ENCODE data around the gene DNTT.

Gene DNTT

DNA sequence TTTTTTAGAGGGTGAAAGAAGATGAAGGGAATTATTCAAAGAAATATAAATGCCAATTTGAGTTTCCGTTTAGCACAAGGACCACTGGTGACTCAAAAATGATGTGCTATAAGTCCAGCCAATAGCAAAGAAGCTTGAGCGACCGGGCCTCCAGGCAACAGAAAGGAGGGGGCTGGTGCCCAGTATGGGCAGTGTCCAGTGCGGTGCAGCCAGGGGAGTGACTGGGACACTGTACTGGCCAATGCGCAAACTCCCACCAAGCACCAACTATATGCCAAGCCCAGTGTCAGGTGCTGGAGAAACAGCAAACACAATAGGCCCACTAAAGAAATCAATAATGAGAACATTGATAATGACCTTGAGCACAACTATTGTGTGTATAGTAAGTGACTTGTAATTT lies 64.7 kb downstream of the DNTT start:
- TF ChIP-seq, protein P1, sequence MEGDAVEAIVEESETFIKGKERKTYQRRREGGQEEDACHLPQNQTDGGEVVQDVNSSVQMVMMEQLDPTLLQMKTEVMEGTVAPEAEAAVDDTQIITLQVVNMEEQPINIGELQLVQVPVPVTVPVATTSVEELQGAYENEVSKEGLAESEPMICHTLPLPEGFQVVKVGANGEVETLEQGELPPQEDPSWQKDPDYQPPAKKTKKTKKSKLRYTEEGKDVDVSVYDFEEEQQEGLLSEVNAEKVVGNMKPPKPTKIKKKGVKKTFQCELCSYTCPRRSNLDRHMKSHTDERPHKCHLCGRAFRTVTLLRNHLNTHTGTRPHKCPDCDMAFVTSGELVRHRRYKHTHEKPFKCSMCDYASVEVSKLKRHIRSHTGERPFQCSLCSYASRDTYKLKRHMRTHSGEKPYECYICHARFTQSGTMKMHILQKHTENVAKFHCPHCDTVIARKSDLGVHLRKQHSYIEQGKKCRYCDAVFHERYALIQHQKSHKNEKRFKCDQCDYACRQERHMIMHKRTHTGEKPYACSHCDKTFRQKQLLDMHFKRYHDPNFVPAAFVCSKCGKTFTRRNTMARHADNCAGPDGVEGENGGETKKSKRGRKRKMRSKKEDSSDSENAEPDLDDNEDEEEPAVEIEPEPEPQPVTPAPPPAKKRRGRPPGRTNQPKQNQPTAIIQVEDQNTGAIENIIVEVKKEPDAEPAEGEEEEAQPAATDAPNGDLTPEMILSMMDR (IDR thresholded peaks at IDR 0.05; ENCODE audit: borderline replicate concordance, insufficient read depth, low read depth, low read length), result no peak
- H3K4me3 ChIP-seq (ENCODE audit: low read depth, low read length), result no peak overlapping the region

DNA sequence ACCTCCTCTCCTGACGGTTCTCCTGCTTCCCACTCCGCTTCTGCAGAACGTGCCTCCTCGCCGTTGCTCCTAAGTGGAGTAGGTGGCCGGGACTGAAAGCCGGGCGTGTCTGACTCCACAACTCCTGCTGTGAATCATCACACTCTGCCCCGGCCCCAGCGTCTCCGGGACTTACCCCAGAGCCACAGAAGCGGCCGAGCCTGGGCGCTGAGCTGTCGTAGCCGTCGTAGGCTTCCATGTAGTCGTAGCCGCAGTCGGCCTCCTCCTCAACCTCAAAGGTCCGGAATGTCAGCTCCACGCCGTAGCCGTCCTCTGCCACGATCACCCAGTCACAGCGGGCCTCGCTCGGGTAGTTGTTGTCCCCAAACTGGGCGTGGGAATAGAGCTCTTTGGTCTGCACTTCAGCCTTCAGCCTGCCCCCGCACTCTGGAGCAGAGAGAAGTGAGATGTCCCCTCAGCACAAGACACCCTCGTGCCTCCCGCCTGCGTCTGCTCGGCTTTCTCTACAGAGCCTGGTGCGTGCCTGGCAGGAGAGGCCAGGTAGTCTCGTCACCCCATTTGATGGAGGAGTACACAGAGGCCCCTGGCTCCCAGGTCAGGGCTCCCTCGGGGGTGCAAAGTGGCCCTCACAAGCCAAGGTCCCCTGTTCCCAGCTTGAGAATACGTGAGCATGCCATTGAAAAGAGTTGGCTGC lies 65.8 kb downstream of the DNTT start:
- no peak overlapping the region for H3K4me3 ChIP-seq (ENCODE audit: low read depth, low read length)
- TF ChIP-seq, protein P1 (IDR thresholded peaks at IDR 0.05; ENCODE audit: borderline replicate concordance, insufficient read depth, low read depth, low read length), result no peak

DNA sequence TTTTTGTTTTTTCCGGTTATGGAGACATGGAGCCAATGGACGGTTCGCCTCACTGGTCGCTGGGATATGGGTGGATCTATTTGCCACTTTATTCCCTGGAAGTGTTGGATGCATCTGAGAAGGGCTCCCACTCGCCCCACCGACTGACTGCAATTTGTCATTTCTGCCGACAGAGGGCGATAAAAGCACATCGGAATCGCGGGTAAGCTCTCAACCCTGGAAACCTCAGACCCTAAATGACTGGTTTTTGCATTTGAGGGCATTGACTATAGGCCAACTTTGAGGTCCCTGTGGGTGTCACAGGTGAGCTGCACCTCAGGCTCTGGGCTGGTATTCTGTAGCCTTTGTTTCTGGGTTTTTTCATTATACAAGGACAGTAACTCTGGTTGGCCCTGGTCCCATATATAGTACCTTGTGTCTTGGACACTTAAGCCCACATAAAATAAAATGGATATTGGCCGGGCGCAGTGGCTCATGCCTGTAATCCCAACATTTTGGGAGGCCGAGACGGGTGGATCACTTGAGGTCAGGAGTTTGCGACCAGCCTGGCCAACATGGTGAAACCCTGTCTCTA lies 66.4 kb downstream of the DNTT start:
- H3K4me3 ChIP-seq (ENCODE audit: low read depth, low read length), result no peak overlapping the region
- TF ChIP-seq, protein P1 (IDR thresholded peaks at IDR 0.05; ENCODE audit: borderline replicate concordance, insufficient read depth, low read depth, low read length), result peak; percentile 83

DNA sequence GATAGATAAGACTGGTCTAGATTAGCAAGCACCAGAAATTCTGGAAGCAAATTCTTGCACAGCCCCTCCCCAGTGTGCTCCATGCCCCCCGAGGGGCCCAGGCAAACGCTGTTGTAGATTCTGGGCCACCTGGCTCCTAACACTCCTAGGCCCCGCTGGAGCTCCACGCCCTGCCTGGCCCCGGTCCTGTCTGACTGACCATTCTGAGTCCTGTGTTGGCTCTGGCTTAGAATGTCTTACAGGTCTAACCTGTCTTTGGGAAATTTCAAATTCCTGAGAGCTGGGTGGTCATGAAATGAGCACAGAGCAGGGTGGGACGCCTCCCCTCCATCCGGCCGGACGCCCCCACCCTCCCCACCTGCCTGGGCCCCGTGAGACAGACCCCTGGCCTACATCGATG lies 67.1 kb downstream of the DNTT start:
- TF ChIP-seq, protein P1 (IDR thresholded peaks at IDR 0.05; ENCODE audit: borderline replicate concordance, insufficient read depth, low read depth, low read length), result no peak

DNA sequence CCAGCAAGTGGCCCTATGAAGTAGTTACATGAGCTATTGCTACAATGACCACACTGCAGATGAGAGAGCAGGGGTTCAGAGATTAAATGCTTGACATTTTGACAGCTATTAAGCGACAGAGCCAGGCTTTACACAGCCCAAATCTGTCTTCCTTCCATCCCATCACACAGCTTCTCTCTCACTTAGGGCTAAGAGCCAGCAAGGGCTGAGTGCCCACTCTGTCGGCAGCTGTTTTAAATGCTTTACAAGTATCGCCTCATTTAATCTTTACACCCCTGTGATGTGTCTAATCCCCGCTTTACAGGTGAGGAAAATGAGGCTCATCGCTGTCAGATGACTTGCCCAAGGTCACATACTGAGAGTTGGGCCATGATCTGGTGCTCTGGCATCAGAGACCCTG lies 69.8 kb downstream of the DNTT start:
- TF ChIP-seq, protein P1 (IDR thresholded peaks at IDR 0.05; ENCODE audit: borderline replicate concordance, insufficient read depth, low read depth, low read length), result no peak
- no peak overlapping the region for H3K4me3 ChIP-seq (ENCODE audit: low read depth, low read length)

More for the DNA sequence above, 67.1 kb downstream of the DNTT start:
- no peak overlapping the region for H3K4me3 ChIP-seq (ENCODE audit: low read depth, low read length)

DNA sequence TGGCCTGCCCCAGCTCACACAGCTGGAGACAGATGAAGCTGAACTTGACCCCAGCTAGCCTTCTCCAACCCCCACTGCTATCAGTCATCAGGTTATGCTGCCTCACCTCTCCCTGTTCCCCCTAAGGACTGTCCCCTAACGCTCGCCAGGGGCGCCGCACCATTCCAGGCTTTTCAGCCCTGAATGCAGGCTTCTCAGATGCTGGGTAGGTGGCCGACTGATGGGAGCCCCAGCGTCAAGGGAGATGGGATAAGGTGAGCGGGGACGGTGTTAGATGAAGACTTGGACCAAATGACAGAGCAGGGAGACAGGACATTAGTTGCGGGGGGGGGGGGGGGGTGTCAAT lies 70.4 kb downstream of the DNTT start:
- TF ChIP-seq, protein P1 (IDR thresholded peaks at IDR 0.05; ENCODE audit: borderline replicate concordance, insufficient read depth, low read depth, low read length), result no peak
- no peak overlapping the region for H3K4me3 ChIP-seq (ENCODE audit: low read depth, low read length)

All from GM12875 (cell line).